CD14-positive monocyte (primary cell): ENCODE data around the gene C16orf74. TPM values are rescaled to one million over a fixed set of nuclear protein-coding genes. Genes with fewer than 3 reads are reported as not detected.

ENCODE experiments used
- DNase-seq, 3 donors: peaks; one replicate each; pipeline ENCODE4 v3.0.0-alpha.2; 2011 to 2022
- H2AFZ ChIP-seq: 2 replicates; pipeline ENCODE4 v1.6.0; 2012; ENCODE audit warnings: mild to moderate bottlenecking, low read depth, low read length, inconsistent platforms; ENCODE audit not compliant: insufficient read depth, poor library complexity, severe bottlenecking
- H3K27ac ChIP-seq, 2 donors: 1 replicate in 1 of 2; 2 replicates in 1 of 2; pipeline ENCODE4 v1.5.1; 2012 to 2013; ENCODE audit warnings: low read length in 2 of 2, control low read depth in 1 of 2, inconsistent platforms in 1 of 2, low read depth in 1 of 2, mild to moderate bottlenecking in 1 of 2
- H3K27me3 ChIP-seq, 2 donors: one replicate each; pipeline versions ENCODE4 v1.6.0 to v1.6.1; 2011 to 2013; ENCODE audit warnings: low read length in 2 of 2; ENCODE audit not compliant: control insufficient read depth in 2 of 2, insufficient read depth in 2 of 2
- H3K36me3 ChIP-seq, 2 donors: replicated peaks in 1 of 2; 1 replicate in 1 of 2; 2 replicates in 1 of 2; pipeline versions ENCODE4 v1.5.1 to v1.6.1; 2012 to 2013; ENCODE audit warnings: low read length in 2 of 2, control low read depth in 1 of 2, inconsistent platforms in 1 of 2, mild to moderate bottlenecking in 1 of 2; ENCODE audit not compliant: insufficient read depth in 2 of 2, control insufficient read depth in 1 of 2
- H3K4me1 ChIP-seq, 2 donors: 1 replicate in 1 of 2; 2 replicates in 1 of 2; pipeline versions ENCODE4 v1.5.1 to v1.6.1; 2012 to 2013; ENCODE audit warnings: low read length in 2 of 2, control low read depth in 1 of 2, inconsistent platforms in 1 of 2, mild to moderate bottlenecking in 1 of 2, moderate library complexity in 1 of 2; ENCODE audit not compliant: insufficient read depth in 2 of 2, control insufficient read depth in 1 of 2
- H3K4me2 ChIP-seq: replicated peaks from 2 replicates; pipeline ENCODE3; 2012; ENCODE audit warnings: low read length, moderate library complexity, mild to moderate bottlenecking; ENCODE audit not compliant: poor library complexity, severe bottlenecking; ENCODE audit errors: extremely low read depth
- H3K4me3 ChIP-seq, 3 experiments: fragments of 200-600 bp in 1 of 3; sonication (generic) in 1 of 3; replicated peaks in 1 of 3; 1 replicate in 2 of 3; 2 replicates in 1 of 3; pipeline ENCODE4 v1.5.1; 2011 to 2013; ENCODE audit warnings: low read length in 3 of 3, mild to moderate bottlenecking in 3 of 3, control low read depth in 2 of 3, low read depth in 2 of 3, inconsistent platforms in 1 of 3, moderate library complexity in 1 of 3
- H3K79me2 ChIP-seq: 2 replicates; pipeline ENCODE4 v1.6.0; 2012; ENCODE audit warnings: mild to moderate bottlenecking, control low read depth, inconsistent platforms, low read length, moderate library complexity; ENCODE audit not compliant: insufficient read depth
- H3K9ac ChIP-seq: 2 replicates; pipeline ENCODE4 v1.6.0; 2017; ENCODE audit warnings: low read length, mild to moderate bottlenecking; ENCODE audit not compliant: insufficient read depth, poor library complexity, severe bottlenecking
- H3K9me3 ChIP-seq, 2 donors: replicated peaks in 1 of 2; 1 replicate in 1 of 2; 2 replicates in 1 of 2; pipeline versions ENCODE4 v1.5.1 to v1.6.1; 2012 to 2013; ENCODE audit warnings: low read length in 2 of 2, control low read depth in 1 of 2; ENCODE audit not compliant: control insufficient read depth in 1 of 2, insufficient read depth in 1 of 2
- H4K20me1 ChIP-seq: 2 replicates; pipeline ENCODE4 v1.6.0; 2012; ENCODE audit warnings: mild to moderate bottlenecking, low read length, control low read depth, moderate library complexity; ENCODE audit not compliant: insufficient read depth
- H3K27ac Mint-ChIP-seq, 7 donors: one replicate each; pipeline ENCODE4 v1.8.0; 2020; ENCODE audit warnings: mild to moderate bottlenecking in 7 of 7, mixed read lengths in 7 of 7, moderate library complexity in 6 of 7, inconsistent platforms in 2 of 7
- H3K27me3 Mint-ChIP-seq, 3 donors: one replicate each; pipeline ENCODE4 v1.8.0; 2021 to 2022; ENCODE audit warnings: low read depth in 3 of 3, mild to moderate bottlenecking in 3 of 3, mixed read lengths in 3 of 3, moderate library complexity in 3 of 3, inconsistent platforms in 1 of 3
- H3K36me3 Mint-ChIP-seq, 2 donors: one replicate each; pipeline ENCODE4 v1.8.0; 2020; ENCODE audit warnings: mixed read lengths in 2 of 2, inconsistent platforms in 1 of 2, mild to moderate bottlenecking in 1 of 2
- H3K4me1 Mint-ChIP-seq: one replicate; pipeline ENCODE4 v1.8.0; 2020; ENCODE audit warnings: mild to moderate bottlenecking, mixed read lengths
- H3K4me3 Mint-ChIP-seq, 2 donors: one replicate each; pipeline ENCODE4 v1.8.0; 2020; ENCODE audit warnings: mild to moderate bottlenecking in 2 of 2, mixed read lengths in 2 of 2, moderate library complexity in 1 of 2
- H3K9me3 Mint-ChIP-seq, 7 donors: one replicate each; pipeline ENCODE4 v1.8.0; 2020 to 2022; ENCODE audit warnings: mixed read lengths in 7 of 7, mild to moderate bottlenecking in 6 of 7, moderate library complexity in 6 of 7, inconsistent platforms in 2 of 7
- WGBS: methylation state at CpG from one replicate; pipeline ENCODE4 v1.1.5; 2013; ENCODE audit warnings: missing lambda C conversion rate; ENCODE audit not compliant: insufficient coverage; 5-methylcytosine and 5-hydroxymethylcytosine counted together
- intact Hi-C, 2 donors: fragments of 100-400 bp; cut with micrococcal nuclease; formaldehyde crosslinking; loops; one replicate each; pipeline versions ENCODE4 v1.15.0 to v1.15.1; 2023
- polyA plus RNA-seq, 3 donors: library from polyadenylated mRNA; depleted of rRNA in 1 of 3; unstranded in 2 of 3; stranded (reverse) in 1 of 3; fragments of 300-500 nt in 2 of 3; fragments of >200 nt in 1 of 3; fragmentation: Illumina TruSeq in 2 of 3; gene quantifications; 1 replicate in 2 of 3; 2 replicates in 1 of 3; pipeline ENCODE4 v1.2.3, GENCODE V29; 2012 to 2021
- TF ChIP-seq, protein P1 (sequence below): fragments of 200-600 bp; IDR thresholded peaks from one replicate; pipeline ENCODE4 v1.8.0; 2022; ENCODE audit warnings: antibody characterized with exemption, mild to moderate bottlenecking

Gene C16orf74
- polyA plus RNA-seq, 3 donors = 11.3 to 26.6 (median 24.1) TPM

DNA sequence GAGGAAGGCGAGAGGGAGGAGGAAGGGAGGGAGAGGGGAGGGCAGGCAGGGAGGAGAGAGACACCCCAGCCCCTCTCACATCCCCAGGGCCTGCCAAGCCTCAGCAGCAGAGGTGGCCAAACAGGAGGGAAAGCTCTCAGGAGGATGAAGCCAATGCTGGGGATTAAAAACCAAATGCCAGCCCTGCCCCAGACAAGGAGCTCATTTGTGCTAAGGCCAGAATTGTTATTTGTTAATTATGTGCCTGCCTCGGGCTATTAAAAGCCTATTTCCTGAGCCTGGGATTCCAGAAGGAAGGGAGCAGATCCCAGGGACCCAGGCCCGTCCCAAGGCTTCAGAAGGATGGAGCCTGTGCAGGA, 34.2 kb downstream of the C16orf74 start:
- Histone ChIP-seq H3K79me2 (no peaks in the 10 kb centered on the region), H3K4me1 (peaks cover 17 to 26% of the 10 kb centered on the region in 2 donors), H3K9me3 (peaks cover 11 to 14% of the 10 kb centered on the region in 2 donors), H3K27me3 (no peaks in the 10 kb centered on the region), H3K4me3 (no peak overlapping the region), H3K36me3 (peaks cover 0 to 18% of the 10 kb centered on the region in 2 donors), H3K9ac (peak overlapping the region; percentile 8), H4K20me1 (peaks cover 10% of the 10 kb centered on the region), H3K27ac (no peak overlapping the region), H2AFZ (no peak overlapping the region), H3K4me2 (no peak overlapping the region)
- Mint-ChIP-seq H3K36me3 (peaks cover 18 to 30% of the 10 kb centered on the region in 2 donors), H3K27ac (no peak overlapping the region), H3K4me1 (peaks cover 16% of the 10 kb centered on the region), H3K4me3 (no peak overlapping the region), H3K9me3 (peaks cover 12 to 22% (median 15%) of the 10 kb centered on the region in 7 donors), H3K27me3 (peaks cover 0 to 12% (median 7%) of the 10 kb centered on the region in 3 donors)
- intact Hi-C loops = loop anchor here (2.0 to 10.0 kb wide), 3 partner anchors 41 to 422 kb away; no protein-coding TSS in a partner anchor
- WGBS = 54% methylated on average over 2 of the region's 3 CpGs
- DNase-seq = no peak
- TF ChIP-seq, protein P1, sequence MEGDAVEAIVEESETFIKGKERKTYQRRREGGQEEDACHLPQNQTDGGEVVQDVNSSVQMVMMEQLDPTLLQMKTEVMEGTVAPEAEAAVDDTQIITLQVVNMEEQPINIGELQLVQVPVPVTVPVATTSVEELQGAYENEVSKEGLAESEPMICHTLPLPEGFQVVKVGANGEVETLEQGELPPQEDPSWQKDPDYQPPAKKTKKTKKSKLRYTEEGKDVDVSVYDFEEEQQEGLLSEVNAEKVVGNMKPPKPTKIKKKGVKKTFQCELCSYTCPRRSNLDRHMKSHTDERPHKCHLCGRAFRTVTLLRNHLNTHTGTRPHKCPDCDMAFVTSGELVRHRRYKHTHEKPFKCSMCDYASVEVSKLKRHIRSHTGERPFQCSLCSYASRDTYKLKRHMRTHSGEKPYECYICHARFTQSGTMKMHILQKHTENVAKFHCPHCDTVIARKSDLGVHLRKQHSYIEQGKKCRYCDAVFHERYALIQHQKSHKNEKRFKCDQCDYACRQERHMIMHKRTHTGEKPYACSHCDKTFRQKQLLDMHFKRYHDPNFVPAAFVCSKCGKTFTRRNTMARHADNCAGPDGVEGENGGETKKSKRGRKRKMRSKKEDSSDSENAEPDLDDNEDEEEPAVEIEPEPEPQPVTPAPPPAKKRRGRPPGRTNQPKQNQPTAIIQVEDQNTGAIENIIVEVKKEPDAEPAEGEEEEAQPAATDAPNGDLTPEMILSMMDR = no peak

DNA sequence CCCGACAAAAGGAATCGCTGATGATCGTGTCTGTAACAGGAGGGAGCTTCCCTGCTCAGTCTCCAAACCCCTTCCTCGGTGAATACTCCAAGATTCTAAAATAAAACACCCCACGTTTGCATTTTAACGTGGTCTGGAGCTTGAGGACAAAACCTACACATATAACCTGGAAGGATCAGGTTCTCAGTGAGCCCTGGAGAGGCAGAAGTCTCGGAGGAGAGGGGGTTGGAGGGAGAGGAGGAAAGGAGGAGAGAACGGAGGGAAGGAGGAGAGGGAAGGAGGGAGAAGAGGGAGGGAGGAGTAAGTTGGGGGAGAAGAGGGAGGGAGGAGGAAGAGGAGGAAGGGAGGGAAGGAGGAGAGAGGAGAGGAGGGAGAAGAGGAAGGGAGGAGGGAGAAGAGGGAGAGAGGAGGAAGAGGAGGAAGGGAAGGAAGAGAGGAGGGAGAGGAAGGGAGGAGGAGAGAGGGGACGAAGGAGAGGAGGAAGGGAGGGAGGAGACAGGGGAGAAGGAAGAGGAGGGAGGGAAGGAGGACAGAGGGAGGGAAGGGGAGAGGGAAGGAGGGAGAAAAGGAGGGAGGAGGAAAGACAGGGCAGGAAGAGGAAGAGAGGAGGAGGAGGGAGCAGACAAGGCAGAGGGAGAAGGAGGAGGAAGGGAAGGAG, 34.7 kb downstream of the C16orf74 start:
- H3K36me3 ChIP-seq = peaks cover 0 to 19% of the 10 kb centered on the region in 2 donors
- intact Hi-C loops = loop anchor here (2.0 to 10.0 kb wide), 3 partner anchors 41 to 421 kb away; no protein-coding TSS in a partner anchor
- H3K27ac ChIP-seq = no peak overlapping the region
- 33% methylated on average over 4 of the region's 9 CpGs for WGBS
- H3K9ac ChIP-seq = peak overlapping the region; percentile 8
- Mint-ChIP-seq H3K27ac (peak overlapping the region in 1 of 7 donors; percentile 9), H3K4me1 (peaks cover 16% of the 10 kb centered on the region), H3K4me3 (no peak overlapping the region), H3K27me3 (peaks cover 0 to 12% (median 7%) of the 10 kb centered on the region in 3 donors), H3K36me3 (peaks cover 18 to 30% of the 10 kb centered on the region in 2 donors), H3K9me3 (peaks cover 12 to 23% (median 15%) of the 10 kb centered on the region in 7 donors)
- no peak overlapping the region for H2AFZ ChIP-seq
- H3K79me2 ChIP-seq = no peaks in the 10 kb centered on the region
- TF ChIP-seq, protein P1 = no peak
- H4K20me1 ChIP-seq = peaks cover 10% of the 10 kb centered on the region
- peaks cover 11 to 15% of the 10 kb centered on the region in 2 donors for H3K9me3 ChIP-seq
- no peaks in the 10 kb centered on the region for H3K27me3 ChIP-seq
- peaks cover 17 to 26% of the 10 kb centered on the region in 2 donors for H3K4me1 ChIP-seq
- H3K4me3 ChIP-seq = no peak overlapping the region
- no peak overlapping the region for H3K4me2 ChIP-seq
- no peak for DNase-seq
